DMS114 treated with DMSO at 0.1 percent for 48 hours (cell line): ENCODE data around the gene RNF123.

Source experiments
- DNase-seq: peaks from one replicate; lab custom pipeline; 2025; ENCODE audit not compliant: unreplicated experiment; lab: John Stamatoyannopoulos, UW

RNF123 gene

GRCh38 chr3:49701388-49702077 lies 12.2 kb downstream of the RNF123 start:
- no peak for DNase-seq

DNA sequence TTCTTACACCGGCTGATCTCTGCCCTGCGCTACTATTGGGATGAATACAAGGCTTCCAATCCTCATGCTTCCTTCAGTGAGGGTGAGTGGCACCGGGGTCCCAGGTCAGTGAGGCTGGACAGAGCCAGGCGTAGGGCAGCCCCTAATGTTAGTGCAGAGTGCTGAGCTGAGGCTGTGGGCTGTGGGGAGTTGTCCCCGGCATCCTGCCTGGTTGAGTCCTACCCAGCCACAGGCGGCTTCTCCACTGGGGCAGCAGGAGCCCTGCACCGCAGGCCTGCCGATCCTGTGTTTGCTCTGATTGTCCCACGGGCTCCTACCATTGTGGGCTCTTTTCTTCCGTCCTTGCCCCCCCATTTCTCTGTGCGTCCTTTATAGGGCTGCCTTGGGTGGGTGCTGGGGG lies 13.3 kb downstream of the RNF123 start:
- no peak for DNase-seq

DNA sequence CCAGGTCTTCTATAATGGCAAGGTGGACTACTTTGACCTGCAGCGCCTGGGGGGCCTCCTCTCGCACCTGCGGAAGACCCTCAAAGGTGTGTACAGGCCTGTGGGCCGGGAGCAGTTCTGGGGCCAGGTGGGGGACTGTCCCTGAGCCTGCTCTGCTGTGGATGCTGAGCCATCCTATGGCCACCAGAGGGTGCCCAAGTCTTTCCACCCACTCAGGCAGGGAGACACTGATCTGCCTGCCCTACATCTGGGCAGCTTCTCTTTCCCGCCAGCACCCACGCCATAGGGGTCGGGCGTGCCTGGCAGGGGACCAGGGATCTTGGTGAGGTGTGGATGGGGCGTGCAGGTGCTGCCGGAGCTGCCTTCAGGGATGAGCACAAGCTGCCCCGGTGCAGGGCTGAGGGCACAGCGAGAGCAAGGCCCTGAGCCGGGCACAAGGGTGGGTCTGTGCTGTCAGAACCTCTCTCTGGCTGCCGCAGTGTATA lies 14.1 kb downstream of the RNF123 start:
- DNase-seq: peak; percentile 20

GRCh38 chr3:49703956-49704355 lies 14.6 kb downstream of the RNF123 start:
- DNase-seq: no peak

DNA sequence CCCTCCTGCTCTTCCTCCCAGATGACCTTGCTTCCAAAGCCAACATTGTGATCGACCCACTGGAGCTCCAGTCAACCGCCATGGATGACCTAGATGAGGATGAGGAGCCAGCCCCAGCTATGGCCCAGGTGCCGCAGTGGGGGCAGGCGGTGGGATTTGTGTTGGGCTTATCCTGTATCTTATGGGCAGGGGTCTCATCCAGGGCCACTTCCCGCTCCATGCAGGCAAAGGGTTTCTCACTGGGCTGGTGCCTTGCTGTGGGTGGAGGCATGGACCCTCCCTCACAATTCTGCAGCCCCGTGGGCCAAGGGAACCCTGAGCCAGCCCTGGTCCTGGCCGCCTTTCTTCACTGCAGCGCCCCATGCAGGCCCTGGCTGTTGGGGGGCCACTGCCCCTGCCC lies 15.3 kb downstream of the RNF123 start:
- DNase-seq: no peak

GRCh38 chr3:49705390-49705960 lies 16.1 kb downstream of the RNF123 start:
- no peak for DNase-seq

GRCh38 chr3:49706456-49707112 lies 17.2 kb downstream of the RNF123 start:
- no peak for DNase-seq

GRCh38 chr3:49707113-49707480 lies 17.7 kb downstream of the RNF123 start:
- no peak for DNase-seq

DNA sequence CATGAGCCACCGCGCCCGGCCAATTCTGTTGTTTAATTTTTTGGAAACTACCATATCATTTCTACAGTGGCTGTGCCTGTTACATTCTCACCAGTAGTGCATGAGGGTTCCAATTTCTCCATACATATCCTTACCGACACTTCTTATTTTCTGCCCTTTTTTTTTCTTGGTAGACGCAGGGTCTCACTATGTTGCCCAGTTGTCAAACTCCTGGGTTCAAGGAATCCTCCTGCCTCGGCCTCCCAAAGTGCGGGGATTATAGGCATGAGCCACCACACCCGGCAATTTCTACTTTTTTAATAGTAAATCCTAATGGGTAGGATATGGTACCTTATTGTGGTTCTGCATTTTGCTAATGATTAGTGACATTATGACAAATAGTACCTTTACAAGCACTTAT lies 20.5 kb downstream of the RNF123 start:
- DNase-seq: no peak

- no peak for DNase-seq
Observed at GRCh38 chr3:49711489-49711888, 22.1 kb downstream of the RNF123 start.

GRCh38 chr3:49712166-49712565 lies 22.8 kb downstream of the RNF123 start:
- DNase-seq: no peak

DNA sequence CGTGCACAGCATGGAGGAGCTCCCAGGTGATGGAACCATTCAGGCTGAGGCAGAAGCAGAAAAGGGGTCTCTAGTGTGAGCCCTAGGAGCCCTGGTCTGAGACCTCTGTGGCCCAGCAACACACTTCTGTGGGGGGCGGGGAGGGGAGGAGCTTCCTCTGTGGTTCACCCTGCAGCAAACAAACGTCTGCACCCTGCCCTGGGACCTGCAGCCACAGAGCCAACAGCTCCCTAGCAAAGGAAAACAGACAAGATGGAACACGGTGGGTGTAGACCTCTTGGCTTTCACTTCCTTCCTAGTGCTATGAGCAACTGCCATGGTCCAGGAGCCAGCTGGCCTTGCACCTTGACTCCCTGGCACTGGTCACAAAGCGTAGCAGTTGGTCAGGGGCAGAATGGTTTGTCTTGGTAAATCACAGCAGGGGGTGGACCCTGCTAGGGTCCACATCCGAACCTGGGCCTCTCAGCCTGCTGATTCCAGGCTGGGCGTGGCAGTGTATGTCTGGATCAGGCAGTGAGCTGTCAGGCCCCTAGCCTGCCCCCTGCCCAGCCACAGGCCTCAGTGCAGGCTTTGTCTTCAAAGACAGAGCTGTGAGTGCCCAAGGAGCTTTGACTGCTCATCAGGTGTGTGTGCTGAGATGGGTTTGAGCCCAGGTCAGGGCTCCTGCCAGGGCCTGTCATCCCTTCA lies 23.4 kb downstream of the RNF123 start:
- DNase-seq: no peak

DNA sequence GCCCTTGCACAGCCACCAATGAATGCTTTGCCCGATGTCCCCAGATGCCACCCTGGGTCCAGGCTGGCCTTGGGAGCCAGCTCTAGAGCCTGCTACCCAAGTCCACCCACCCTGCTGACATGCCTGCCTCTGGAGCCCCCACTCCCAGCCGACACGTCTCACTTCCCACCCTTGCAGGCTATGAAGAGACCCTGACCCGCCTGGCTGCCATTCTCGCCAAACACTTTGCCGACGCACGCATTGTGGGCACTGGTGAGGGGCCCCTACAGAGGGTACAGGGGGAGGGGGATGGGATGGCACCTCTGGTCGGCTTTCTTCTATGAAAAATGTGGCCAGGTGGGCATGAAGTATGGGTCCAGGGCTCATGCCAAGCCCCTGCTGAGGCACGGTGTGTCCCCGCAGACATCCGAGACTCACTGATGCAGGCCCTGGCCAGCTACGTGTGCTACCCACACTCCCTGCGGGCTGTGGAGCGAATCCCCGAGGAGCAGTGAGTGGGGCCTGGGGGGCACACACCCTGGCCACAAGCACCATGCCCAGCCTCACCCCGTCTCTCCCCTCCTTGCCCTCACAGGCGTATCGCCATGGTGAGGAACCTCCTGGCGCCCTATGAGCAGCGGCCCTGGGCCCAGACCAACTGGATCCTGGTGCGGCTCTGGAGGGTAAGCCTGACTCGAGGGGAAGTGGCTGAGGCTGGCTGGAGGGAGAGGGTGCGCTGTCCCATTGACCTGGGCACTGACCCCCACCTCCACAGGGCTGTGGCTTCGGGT lies 24.2 kb downstream of the RNF123 start:
- DNase-seq: no peak

DNA sequence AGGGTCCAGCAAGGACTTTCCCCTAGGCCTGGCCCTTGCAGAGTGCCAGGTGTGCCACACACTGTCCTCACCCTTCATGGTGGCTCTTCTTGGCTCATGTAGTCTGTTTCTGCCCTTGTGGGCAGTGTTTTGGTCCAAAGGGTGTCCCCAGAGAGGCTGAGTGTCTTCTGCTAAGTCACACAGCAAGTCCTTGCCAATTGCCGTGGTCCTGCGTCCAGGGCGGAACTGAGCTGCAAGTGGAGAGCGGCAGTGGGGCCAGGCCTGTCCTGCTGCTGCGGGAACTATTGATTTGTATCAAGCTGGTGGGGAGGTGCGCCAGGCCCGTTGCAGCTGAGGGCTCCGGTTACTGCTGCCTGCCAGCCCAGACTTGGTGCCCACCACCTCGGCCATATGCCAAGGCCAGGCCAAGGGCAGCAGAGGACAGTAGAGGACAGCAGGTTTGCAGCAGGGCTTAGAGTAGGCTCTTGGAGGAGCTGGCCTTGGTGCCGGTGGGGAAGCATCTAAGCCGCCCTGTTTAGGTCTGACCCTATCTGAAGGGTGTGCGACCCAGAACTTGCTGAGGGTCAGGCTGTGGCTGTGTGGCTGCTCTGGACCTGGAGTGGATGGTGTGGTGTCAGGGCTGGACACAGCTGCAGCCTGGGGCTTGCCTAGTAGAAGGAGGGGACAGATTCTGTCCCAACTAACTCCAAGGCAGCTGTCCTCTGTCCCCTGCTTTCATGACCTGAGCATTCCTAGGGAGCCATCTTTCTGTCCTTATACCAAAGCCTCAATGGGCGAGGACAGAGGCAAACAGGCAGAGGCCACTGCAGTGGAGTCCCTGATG lies 25.6 kb downstream of the RNF123 start:
- no peak for DNase-seq

- no peak for DNase-seq
Observed at GRCh38 chr3:49715611-49716121, 26.3 kb downstream of the RNF123 start.

GRCh38 chr3:49716169-49716568 lies 26.8 kb downstream of the RNF123 start:
- no peak for DNase-seq

DNA sequence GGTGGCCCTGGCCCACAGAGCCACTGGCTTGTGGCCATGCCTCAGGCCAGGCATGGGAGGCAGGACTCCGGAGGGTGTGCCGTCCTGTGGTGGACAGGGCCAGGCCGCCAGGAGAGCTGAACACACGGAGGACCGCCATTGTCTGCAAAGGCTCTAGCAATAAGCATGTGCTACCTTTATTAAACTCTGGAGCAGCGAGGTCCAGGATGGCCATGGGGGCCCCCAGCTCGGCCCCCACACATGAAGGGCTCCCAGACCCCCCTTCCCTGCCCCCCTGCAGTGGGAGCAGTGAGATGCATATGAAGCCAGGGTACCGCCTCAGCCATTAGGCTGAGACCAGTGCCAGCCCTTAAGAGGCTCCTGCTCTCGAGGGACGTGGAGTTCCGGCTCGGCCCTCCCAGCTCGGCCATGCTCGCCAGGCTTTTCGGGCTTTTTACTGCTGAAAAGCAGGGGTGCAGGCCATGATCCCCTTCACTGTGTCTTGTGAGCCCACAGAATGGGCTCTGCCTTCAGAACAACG lies 27.4 kb downstream of the RNF123 start:
- DNase-seq: no peak

GRCh38 chr3:49717211-49717958 lies 28.0 kb downstream of the RNF123 start:
- DNase-seq: no peak
